HFFc6 (cell line): ENCODE data around the gene OR6S1. TPM values are rescaled to one million over a fixed set of nuclear protein-coding genes. Genes with fewer than 3 reads are reported as not detected.
"Not testable (repeated sequence)": the region's sequence is repeated elsewhere in the genome, so short reads cannot be mapped to it uniquely, and the experiment has no call there.

Experiments
- DNase-seq: peaks from one replicate; pipeline ENCODE4 v3.0.0-alpha.2; 2018
- H3K27ac Mint-ChIP-seq: 2 replicates; pipeline ENCODE4 v1.8.0; 2020; ENCODE audit warnings: mild to moderate bottlenecking, mixed read lengths
- H3K27me3 Mint-ChIP-seq: 2 replicates; pipeline ENCODE4 v1.8.0; 2021; ENCODE audit warnings: mild to moderate bottlenecking, moderate library complexity, mixed read lengths; ENCODE audit not compliant: insufficient read depth
- H3K36me3 Mint-ChIP-seq: 2 replicates; pipeline ENCODE4 v1.8.0; 2021; ENCODE audit warnings: low read depth, mixed read lengths
- H3K4me1 Mint-ChIP-seq: 2 replicates; pipeline ENCODE4 v1.8.0; 2020; ENCODE audit warnings: low read depth, mixed read lengths
- H3K4me3 Mint-ChIP-seq: 2 replicates; pipeline ENCODE4 v1.8.0; 2020; ENCODE audit warnings: mild to moderate bottlenecking, moderate library complexity, mixed read lengths
- H3K9me3 Mint-ChIP-seq: 2 replicates; pipeline ENCODE4 v1.8.0; 2020; ENCODE audit warnings: mild to moderate bottlenecking, mixed read lengths
- CTCF ChIP-seq: fragments of 200-600 bp; sonication (generic); IDR thresholded peaks from 2 replicates; pipeline ENCODE4 v1.5.0; 2021; ENCODE audit warnings: antibody characterized with exemption, mild to moderate bottlenecking
- total RNA-seq, 6 experiments: library from RNA; stranded (reverse); fragmentation: NEBNext Ultra II Directional; extraction: Animal tissue kit (Norgen Biotek cat#: 25700); gene quantifications; 2 replicates in 1 of 6; 3 replicates in 5 of 6; pipeline ENCODE4 v1.2.3, GENCODE V29; 2021

Gene OR6S1
- total RNA-seq, 6 experiments from 2014 or later: not detected

GRCh38 chr14:20645481-20645880, 4.0 kb upstream of the OR6S1 start:
- no peak for DNase-seq
- TF ChIP-seq CTCF: no peak
- H3K36me3 Mint-ChIP-seq: no peaks in the 10 kb centered on the region
- H3K27ac Mint-ChIP-seq: no peak overlapping the region
- H3K4me1 Mint-ChIP-seq: 0 out of 2 replicates have a peak, but pooled peaks cover 6% of the 10 kb centered on the region
- H3K9me3 Mint-ChIP-seq: no peaks in the 10 kb centered on the region
- H3K4me3 Mint-ChIP-seq: no peak overlapping the region
- peaks cover 11% of the 10 kb centered on the region for H3K27me3 Mint-ChIP-seq

GRCh38 chr14:20644520-20644919, 3.0 kb upstream of the OR6S1 start:
- H3K27me3 Mint-ChIP-seq: peaks cover 8% of the 10 kb centered on the region
- H3K4me3 Mint-ChIP-seq: no peak overlapping the region
- no peak overlapping the region for H3K27ac Mint-ChIP-seq
- DNase-seq: no peak
- no peak for TF ChIP-seq CTCF
- no peaks in the 10 kb centered on the region for H3K36me3 Mint-ChIP-seq
- no peaks in the 10 kb centered on the region for H3K9me3 Mint-ChIP-seq
- 0 out of 2 replicates have a peak, but pooled peaks cover 6% of the 10 kb centered on the region for H3K4me1 Mint-ChIP-seq

GRCh38 chr14:20642755-20643154, 1.3 kb upstream of the OR6S1 start:
- H3K27me3 Mint-ChIP-seq, H3K4me3 Mint-ChIP-seq, H3K27ac Mint-ChIP-seq, H3K9me3 Mint-ChIP-seq, DNase-seq, H3K36me3 Mint-ChIP-seq, H3K4me1 Mint-ChIP-seq: not testable (repeated sequence)

- Mint-ChIP-seq H3K27me3 (peaks cover 8% of the 10 kb centered on the region), H3K4me3 (no peak overlapping the region), H3K27ac (no peak overlapping the region), H3K9me3 (no peaks in the 10 kb centered on the region), H3K4me1 (0 out of 2 replicates have a peak, but pooled peaks cover 6% of the 10 kb centered on the region), H3K36me3 (no peaks in the 10 kb centered on the region)
- TF ChIP-seq CTCF: no peak
- DNase-seq: no peak
Measured at GRCh38 chr14:20642182-20642581, 691 bp upstream of the OR6S1 start.

GRCh38 chr14:20632831-20633691, 8.4 kb downstream of the OR6S1 start:
- peak; percentile 81 for DNase-seq
- H3K9me3 Mint-ChIP-seq: no peaks in the 10 kb centered on the region

More at GRCh38 chr14:20632831-20633691, 8.4 kb downstream of the OR6S1 start:
- Mint-ChIP-seq H3K4me1 (peaks cover 35% of the 10 kb centered on the region), H3K27me3 (peaks cover 16% of the 10 kb centered on the region), H3K27ac (peak overlapping the region; percentile 27; the same call in 1 of the 2 replicates), H3K4me3 (peak overlapping the region; percentile 86), H3K36me3 (no peaks in the 10 kb centered on the region)
- TF ChIP-seq CTCF: no peak
